Gastroesophageal sphincter (tissue), 4 donors: Measurements from ENCODE around the gene PSORS1C1. TPM values are rescaled to one million over a fixed set of nuclear protein-coding genes. Genes with fewer than 3 reads are reported as not detected.

Experiments
- ATAC-seq: fragments of 150-250 bp; one replicate; pipeline ENCODE4 v1.9.1; 2016; ENCODE audit warnings: mild to moderate bottlenecking, moderate library complexity
- H3K27ac ChIP-seq, 4 donors: fragments of 200-600 bp; sonication (generic) in 3 of 4; 1 replicate in 3 of 4; 2 replicates in 1 of 4; pipeline ENCODE4 v1.5.1; 2016 to 2019
- H3K27me3 ChIP-seq: fragments of 200-600 bp; sonication (generic); one replicate; pipeline ENCODE4 v1.5.1; 2019
- H3K36me3 ChIP-seq, 2 donors: fragments of 200-600 bp; sonication (generic); one replicate each; pipeline ENCODE4 v1.5.1; 2019; ENCODE audit warnings: control low read depth in 1 of 2
- H3K4me1 ChIP-seq, 3 donors: fragments of 200-600 bp; sonication (generic); 1 replicate in 2 of 3; 2 replicates in 1 of 3; pipeline ENCODE4 v1.5.1; 2016 to 2019; ENCODE audit warnings: control low read depth in 2 of 3
- H3K4me3 ChIP-seq, 2 donors: fragments of 200-600 bp; sonication (generic); one replicate each; pipeline ENCODE4 v1.5.1; 2019; ENCODE audit warnings: mild to moderate bottlenecking in 1 of 2, moderate library complexity in 1 of 2
- H3K9me3 ChIP-seq, 3 donors: fragments of 200-600 bp; sonication (generic); one replicate each; pipeline ENCODE4 v1.5.1; 2017 to 2019; ENCODE audit warnings: control low read depth in 2 of 3
- CTCF ChIP-seq, 4 experiments: fragments of 200-600 bp in 2 of 4; fragments of 450-650 bp in 2 of 4; sonication (generic) in 1 of 4; IDR thresholded peaks; one replicate each; pipeline ENCODE4 v1.5.1; 2017 to 2019; ENCODE audit warnings: antibody characterized with exemption in 4 of 4, mild to moderate bottlenecking in 2 of 4, moderate library complexity in 2 of 4
- EP300 ChIP-seq: sonication (generic); formaldehyde crosslinking; IDR thresholded peaks from one replicate; pipeline ENCODE4 v1.6.1; 2017; ENCODE audit warnings: antibody characterized with exemption, mild to moderate bottlenecking
- POLR2A ChIP-seq, 2 donors: fragments of 450-650 bp; IDR thresholded peaks; one replicate each; pipeline ENCODE4 v1.6.1; 2017; ENCODE audit warnings: antibody characterized with exemption in 2 of 2, mild to moderate bottlenecking in 2 of 2, moderate library complexity in 1 of 2
- POLR2AphosphoS5 ChIP-seq: sonication (generic); formaldehyde crosslinking; IDR thresholded peaks from one replicate; pipeline ENCODE4 v1.6.1; 2017; ENCODE audit warnings: antibody characterized with exemption
- WGBS, 2 donors: methylation state at CpG; one replicate each; pipeline ENCODE4 v1.1.5; 2018; ENCODE audit warnings: low coverage in 1 of 2; 5-methylcytosine and 5-hydroxymethylcytosine counted together
- total RNA-seq, 4 donors: library from RNA; depleted of rRNA; stranded (reverse); fragments of >200 nt; gene quantifications; one replicate each; pipeline ENCODE4 v1.1.0, GENCODE V29; 2016

Gene PSORS1C1
- total RNA-seq, 4 donors from 2014 or later, result 0.12 to 7.8 (median 1.7) TPM

DNA sequence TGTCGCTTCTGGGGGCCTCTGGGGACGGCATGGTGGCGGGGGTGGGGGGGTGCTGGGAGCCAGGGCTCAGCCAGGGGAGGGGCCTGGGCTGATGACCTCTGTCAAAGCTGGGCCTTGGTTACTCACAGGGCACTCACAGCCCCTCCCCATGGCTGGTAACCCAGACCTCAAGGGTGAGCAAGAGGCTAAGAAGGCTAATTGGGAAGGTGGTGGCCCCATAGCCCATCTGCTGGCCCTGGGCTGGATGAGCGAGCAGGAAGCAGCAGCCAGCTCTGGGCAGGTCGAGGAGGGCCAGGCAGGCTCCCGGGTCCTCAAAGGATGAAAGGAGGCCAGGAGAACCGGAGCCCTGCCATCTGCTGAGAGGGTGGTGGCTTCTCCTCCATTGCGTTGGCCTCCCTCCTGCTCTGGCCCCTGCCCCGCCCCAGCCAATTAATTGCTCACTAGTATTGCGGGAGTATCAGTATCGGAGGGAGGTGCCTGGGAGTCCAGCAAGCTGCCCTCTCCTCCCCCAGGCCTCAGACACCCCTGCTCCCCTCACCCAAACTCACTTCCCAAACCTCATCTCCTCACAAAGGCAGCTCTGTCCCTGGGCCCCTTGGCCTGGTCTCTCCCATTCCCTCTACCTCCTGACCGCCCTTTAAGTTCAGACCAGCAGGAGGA is 6.7 kb downstream of the PSORS1C1 start:
- peaks cover 0 to 46% (median 21%) of the 10 kb centered on the region in 3 donors for H3K4me1 ChIP-seq
- no peak overlapping the region for H3K4me3 ChIP-seq
- no peaks in the 10 kb centered on the region for H3K27me3 ChIP-seq
- TF ChIP-seq CTCF (IDR thresholded peaks at IDR 0.05) (no peak), EP300 (no peak), POLR2A (IDR thresholded peaks at IDR 0.05) (no peak), POLR2AphosphoS5 (no peak)
- 87 to 92% methylated on average over 6 of the region's 12 CpGs for WGBS, 2 donors
- H3K36me3 ChIP-seq, result peaks cover 0 to 3% of the 10 kb centered on the region in 2 donors
- no peaks in the 10 kb centered on the region for H3K9me3 ChIP-seq
- ATAC-seq, result no peak
- H3K27ac ChIP-seq, result no peak overlapping the region

- Histone ChIP-seq H3K36me3 (peaks cover 0 to 3% of the 10 kb centered on the region in 2 donors), H3K4me3 (no peak overlapping the region), H3K27ac (peak overlapping the region; percentile 47 to 66 (median 62)), H3K27me3 (no peaks in the 10 kb centered on the region), H3K4me1 (peaks cover 0 to 28% (median 10%) of the 10 kb centered on the region in 3 donors), H3K9me3 (no peaks in the 10 kb centered on the region)
- TF ChIP-seq CTCF (IDR thresholded peaks at IDR 0.05) (no peak), EP300 (no peak), POLR2A (IDR thresholded peaks at IDR 0.05) (no peak), POLR2AphosphoS5 (no peak)
- 2 to 16% methylated on average over 7 to 9 of the region's 16 CpGs for WGBS, 2 donors
- peak; percentile 70 for ATAC-seq
These were observed 8.4 kb downstream of the PSORS1C1 start for GRCh38 chr6:31122791-31123706.

GRCh38 chr6:31125162-31125561 is 10.6 kb downstream of the PSORS1C1 start:
- Histone ChIP-seq H3K4me3 (no peak overlapping the region), H3K9me3 (no peaks in the 10 kb centered on the region), H3K27me3 (no peaks in the 10 kb centered on the region), H3K4me1 (peaks cover 0 to 27% (median 10%) of the 10 kb centered on the region in 3 donors), H3K36me3 (peaks cover 0 to 3% of the 10 kb centered on the region in 2 donors), H3K27ac (no peak overlapping the region)
- peak; percentile 38 for ATAC-seq
- TF ChIP-seq CTCF (IDR thresholded peaks at IDR 0.05) (no peak), POLR2A (IDR thresholded peaks at IDR 0.05) (no peak), POLR2AphosphoS5 (no peak), EP300 (no peak)
- 46 to 74% methylated on average over 3 to 7 of the region's 8 CpGs for WGBS, 2 donors

DNA sequence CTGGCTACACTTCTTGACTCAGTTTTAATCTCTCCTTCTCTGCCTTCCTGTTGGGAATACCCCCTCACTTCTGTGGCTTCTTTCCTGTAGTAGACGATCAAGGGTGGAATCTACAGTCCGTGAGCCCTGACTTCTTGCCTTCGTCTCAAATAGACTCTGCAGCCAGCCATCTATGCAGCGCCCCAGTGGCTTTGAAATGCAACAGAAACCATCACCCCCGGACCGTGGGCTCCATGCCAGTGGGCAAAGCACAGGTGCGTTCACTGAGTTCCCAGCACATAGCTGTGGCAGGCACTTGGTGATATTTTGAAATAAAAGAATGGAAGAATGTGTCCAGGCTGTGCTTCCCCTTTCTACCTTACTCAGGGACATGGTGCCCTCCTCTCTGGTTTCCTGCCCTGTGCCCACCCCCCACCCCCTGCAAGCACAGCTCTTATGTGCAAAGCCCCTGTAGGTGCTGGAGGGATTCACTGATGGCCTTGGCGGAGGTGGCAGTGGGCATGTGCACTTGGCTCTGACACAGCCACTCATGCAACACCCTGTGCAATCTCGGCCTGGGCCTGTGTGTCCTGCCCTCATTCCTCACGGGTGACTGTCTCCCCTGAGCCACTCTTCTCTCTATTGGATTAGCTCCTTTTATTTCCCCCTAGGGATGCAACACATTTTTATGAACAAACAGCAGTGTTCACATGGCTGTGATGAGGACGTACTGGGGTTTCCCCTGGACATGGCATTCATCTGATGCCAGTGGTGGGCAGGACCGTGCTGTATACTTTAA is 11.2 kb downstream of the PSORS1C1 start:
- 57 to 63% methylated on average over 6 to 9 of the region's 12 CpGs for WGBS, 2 donors
- TF ChIP-seq POLR2AphosphoS5 (no peak), EP300 (no peak), POLR2A (IDR thresholded peaks at IDR 0.05) (no peak), CTCF (IDR thresholded peaks at IDR 0.05) (no peak)
- H3K27ac ChIP-seq, result no peak overlapping the region
- no peaks in the 10 kb centered on the region for H3K27me3 ChIP-seq
- peaks cover 0 to 27% (median 10%) of the 10 kb centered on the region in 3 donors for H3K4me1 ChIP-seq
- H3K36me3 ChIP-seq, result peaks cover 0 to 3% of the 10 kb centered on the region in 2 donors
- ATAC-seq, result no peak
- no peaks in the 10 kb centered on the region for H3K9me3 ChIP-seq
- H3K4me3 ChIP-seq, result no peak overlapping the region
